Stimulated activated CD4-positive, alpha-beta T cell treated with anti-CD3 and anti-CD28 coated beads, Interleukin-15, amount 100 ng/mL, for 24 hours (primary cell): ENCODE results near the gene RC3H2.
"Not testable (repeated sequence)": the region's sequence is repeated elsewhere in the genome, so short reads cannot be mapped to it uniquely, and the experiment has no call there.

Experiments used
- DNase-seq: peaks from one replicate; pipeline ENCODE4 v3.0.0-alpha.2; 2020

The RC3H2 gene

GRCh38 chr9:122844137-122844536 lies 61.0 kb downstream of the RC3H2 start:
- DNase-seq: no peak

GRCh38 chr9:122841501-122841900 lies 63.7 kb downstream of the RC3H2 start:
- no peak for DNase-seq

GRCh38 chr9:122838441-122838840 lies 66.7 kb downstream of the RC3H2 start:
- DNase-seq: not testable (repeated sequence)

GRCh38 chr9:122837266-122837850 lies 67.8 kb downstream of the RC3H2 start:
- no peak for DNase-seq

GRCh38 chr9:122835313-122835731 lies 69.8 kb downstream of the RC3H2 start:
- peak; percentile 20 for DNase-seq

- DNase-seq: no peak
Measured at GRCh38 chr9:122832194-122832593, 73.0 kb downstream of the RC3H2 start.

- DNase-seq: not testable (repeated sequence)
Measured at GRCh38 chr9:122828965-122829284, 76.2 kb downstream of the RC3H2 start.

GRCh38 chr9:122827761-122828093 lies 77.4 kb downstream of the RC3H2 start:
- no peak for DNase-seq

GRCh38 chr9:122822938-122823337 lies 82.2 kb downstream of the RC3H2 start:
- DNase-seq: no peak

- DNase-seq: no peak
Measured at GRCh38 chr9:122822056-122822455, 83.1 kb downstream of the RC3H2 start.

- DNase-seq: no peak
Measured at GRCh38 chr9:122821278-122821943, 83.7 kb downstream of the RC3H2 start.

- no peak for DNase-seq
Measured at GRCh38 chr9:122820490-122820845, 84.7 kb downstream of the RC3H2 start.

GRCh38 chr9:122819791-122820489 lies 85.2 kb downstream of the RC3H2 start:
- no peak for DNase-seq

GRCh38 chr9:122819326-122819725 lies 85.8 kb downstream of the RC3H2 start:
- DNase-seq: no peak

GRCh38 chr9:122816163-122816867 lies 88.8 kb downstream of the RC3H2 start:
- peak; percentile 54 for DNase-seq

GRCh38 chr9:122815544-122815943 lies 89.6 kb downstream of the RC3H2 start:
- no peak for DNase-seq

GRCh38 chr9:122814545-122814944 lies 90.6 kb downstream of the RC3H2 start:
- no peak for DNase-seq

GRCh38 chr9:122812736-122813135 lies 92.4 kb downstream of the RC3H2 start:
- no peak for DNase-seq

GRCh38 chr9:122810306-122810946 lies 94.7 kb downstream of the RC3H2 start:
- peak; percentile 76 for DNase-seq

- DNase-seq: not testable (repeated sequence)
Measured at GRCh38 chr9:122809261-122809660, 95.9 kb downstream of the RC3H2 start.

- no peak for DNase-seq
Measured at GRCh38 chr9:122808141-122808540, 97.0 kb downstream of the RC3H2 start.

GRCh38 chr9:122807271-122807900 lies 97.8 kb downstream of the RC3H2 start:
- peak; percentile 73 for DNase-seq

- DNase-seq: peak; percentile 21
Measured at GRCh38 chr9:122806661-122807060, 98.5 kb downstream of the RC3H2 start.
